GM12892 (cell line): ENCODE data around the gene ZNF792.
A peak's percentile ranks its signal among the peaks of the same experiment; 100 is the strongest.
"Not testable (repeated sequence)": the region's sequence is repeated elsewhere in the genome, so short reads cannot be mapped to it uniquely, and the experiment has no call there.

Experiments
- DNase-seq: peaks from one replicate; pipeline ENCODE4 v3.0.0; 2011; ENCODE audit not compliant: insufficient read length
- FAIRE-seq: peaks from 2 replicates; lab custom pipeline; 2011; peaks lifted over from hg19 to GRCh38; lab: Jason Lieb, UNC
- POLR2A ChIP-seq: IDR thresholded peaks from 2 replicates; pipeline ENCODE4 v1.6.1; 2011; ENCODE audit warnings: low read depth, low read length, control low read depth
- POLR2AphosphoS5 ChIP-seq: IDR thresholded peaks from 2 replicates; pipeline ENCODE4 v1.6.1; 2011; ENCODE audit warnings: low read depth, low read length, control low read depth
- TAF1 ChIP-seq: IDR thresholded peaks from 2 replicates; pipeline ENCODE4 v1.6.1; 2011; ENCODE audit warnings: low read depth, mild to moderate bottlenecking, control low read depth, low read length, borderline replicate concordance

Gene ZNF792

GRCh38 chr19:34976611-34977010, 12.6 kb upstream of the ZNF792 start:
- no peak for TF ChIP-seq POLR2AphosphoS5
- TF ChIP-seq TAF1 = no peak
- no peak for TF ChIP-seq POLR2A
- no peak for DNase-seq
- no peak for FAIRE-seq

GRCh38 chr19:34975056-34975455, 11.0 kb upstream of the ZNF792 start:
- FAIRE-seq = no peak
- TF ChIP-seq TAF1 (no peak), POLR2A (no peak), POLR2AphosphoS5 (no peak)

GRCh38 chr19:34974646-34975045, 10.6 kb upstream of the ZNF792 start:
- TF ChIP-seq TAF1 (no peak), POLR2AphosphoS5 (no peak), POLR2A (no peak)
- no peak for DNase-seq
- FAIRE-seq = no peak

More at GRCh38 chr19:34975056-34975455, 11.0 kb upstream of the ZNF792 start:
- no peak for DNase-seq

- no peak for FAIRE-seq
- no peak for TF ChIP-seq TAF1
- TF ChIP-seq POLR2A = no peak
- no peak for TF ChIP-seq POLR2AphosphoS5
- DNase-seq = no peak
Observed at GRCh38 chr19:34972163-34972705, 8.2 kb upstream of the ZNF792 start.

- FAIRE-seq, DNase-seq: not testable (repeated sequence)
Observed at GRCh38 chr19:34970185-34970780, 6.3 kb upstream of the ZNF792 start.

- TF ChIP-seq TAF1 (no peak), POLR2AphosphoS5 (no peak), POLR2A (no peak)
- no peak for DNase-seq
Observed at GRCh38 chr19:34969721-34970120, 5.7 kb upstream of the ZNF792 start.

GRCh38 chr19:34967551-34967950, 3.5 kb upstream of the ZNF792 start:
- DNase-seq = no peak

More at GRCh38 chr19:34969721-34970120, 5.7 kb upstream of the ZNF792 start:
- FAIRE-seq = no peak

GRCh38 chr19:34965505-34965904, 1.5 kb upstream of the ZNF792 start:
- DNase-seq, FAIRE-seq: not testable (repeated sequence)

More at GRCh38 chr19:34967551-34967950, 3.5 kb upstream of the ZNF792 start:
- no peak for FAIRE-seq
- TF ChIP-seq POLR2A = no peak

GRCh38 chr19:34964598-34964997, 569 bp upstream of the ZNF792 start:
- DNase-seq (no peak), FAIRE-seq (no peak)
- TF ChIP-seq POLR2AphosphoS5 = no peak
- no peak for TF ChIP-seq POLR2A
- TF ChIP-seq TAF1 = no peak

- DNase-seq (no peak), FAIRE-seq (peak; percentile 74)
- no peak for TF ChIP-seq TAF1
- TF ChIP-seq POLR2A = no peak
- no peak for TF ChIP-seq POLR2AphosphoS5
Observed at GRCh38 chr19:34962687-34963572, 1.1 kb downstream of the ZNF792 start.

GRCh38 chr19:34961775-34962686, 2.0 kb downstream of the ZNF792 start:
- FAIRE-seq = no peak
- TF ChIP-seq POLR2A (no peak), POLR2AphosphoS5 (no peak), TAF1 (no peak)
- DNase-seq = no peak
